SK-N-SH treated with all-trans-retinoic acid at 6 μM for 48 hours (cell line): ENCODE measurements around the gene HYPK.

Experiments
- ATAC-seq: fragments of 200-7000 bp; cut with Tn5 transposase; 3 replicates; pipeline ENCODE4 v1.9.1; 2020; ENCODE audit warnings: mild to moderate bottlenecking, moderate library complexity
- ARNTL ChIP-seq: fragments of 450-650 bp; formaldehyde crosslinking; IDR thresholded peaks from 2 replicates; pipeline ENCODE4 v1.5.0; 2020; ENCODE audit warnings: low read depth, mild to moderate bottlenecking, moderate library complexity, borderline replicate concordance
- CREB5 ChIP-seq: fragments of 250-450 bp; sonication (Bioruptor Pico); IDR thresholded peaks from 2 replicates; pipeline ENCODE4 v1.5.1; 2020; ENCODE audit warnings: low read depth, mild to moderate bottlenecking, moderate library complexity
- CSDC2 ChIP-seq: fragments of 250-450 bp; sonication (Bioruptor Pico); IDR thresholded peaks from 2 replicates; pipeline ENCODE4 v1.5.0; 2020; ENCODE audit warnings: mild to moderate bottlenecking, moderate library complexity
- GLIS3 ChIP-seq: fragments of 250-450 bp; sonication (Bioruptor Pico); IDR thresholded peaks from 2 replicates; pipeline ENCODE4 v1.5.0; 2020; ENCODE audit warnings: mild to moderate bottlenecking, moderate library complexity
- OSR1 ChIP-seq: fragments of 250-450 bp; sonication (Bioruptor Pico); IDR thresholded peaks from 2 replicates; pipeline ENCODE4 v1.8.0; 2022; ENCODE audit warnings: moderate library complexity, mild to moderate bottlenecking, inconsistent platforms
- POU6F1 ChIP-seq: fragments of 250-450 bp; sonication (Bioruptor Pico); IDR thresholded peaks from 2 replicates; pipeline ENCODE4 v1.8.0; 2021; ENCODE audit warnings: low read depth, mild to moderate bottlenecking, moderate library complexity, borderline replicate concordance
- PPARA ChIP-seq: fragments of 250-450 bp; sonication (Bioruptor Pico); IDR thresholded peaks from 2 replicates; pipeline ENCODE4 v1.5.0; 2020; ENCODE audit warnings: mild to moderate bottlenecking, borderline replicate concordance
- RARB ChIP-seq: fragments of 250-450 bp; sonication (Bioruptor Pico); IDR thresholded peaks from 2 replicates; pipeline ENCODE4 v1.8.0; 2021; ENCODE audit warnings: mild to moderate bottlenecking, moderate library complexity
- SNAI2 ChIP-seq: fragments of 250-450 bp; sonication (Bioruptor Pico); IDR thresholded peaks from 2 replicates; pipeline ENCODE4 v1.5.0; 2020; ENCODE audit warnings: mild to moderate bottlenecking, moderate library complexity
- TCF4 ChIP-seq: fragments of 250-450 bp; sonication (Bioruptor Pico); IDR thresholded peaks from 2 replicates; pipeline ENCODE4 v1.8.0; 2021; ENCODE audit warnings: mild to moderate bottlenecking, moderate library complexity, borderline replicate concordance
- ZC3H10 ChIP-seq: fragments of 250-450 bp; sonication (Bioruptor Pico); IDR thresholded peaks from 2 replicates; pipeline ENCODE4 v1.5.1; 2021; ENCODE audit warnings: mild to moderate bottlenecking, moderate library complexity
- ZFP3 ChIP-seq: fragments of 250-450 bp; sonication (Bioruptor Pico); IDR thresholded peaks from 2 replicates; pipeline ENCODE4 v1.5.0; 2020; ENCODE audit warnings: mild to moderate bottlenecking, moderate library complexity
- ZNF70 ChIP-seq: fragments of 450-650 bp; formaldehyde crosslinking; IDR thresholded peaks from 2 replicates; pipeline ENCODE4 v1.5.0; 2020; ENCODE audit warnings: mild to moderate bottlenecking, moderate library complexity
- ZNF8 ChIP-seq: fragments of 450-650 bp; formaldehyde crosslinking; IDR thresholded peaks from 2 replicates; pipeline ENCODE4 v1.5.0; 2020; ENCODE audit warnings: mild to moderate bottlenecking, moderate library complexity
- TF ChIP-seq, protein P1 (sequence below): fragments of 250-450 bp; sonication (Bioruptor Pico); IDR thresholded peaks from 2 replicates; pipeline ENCODE4 v1.8.0; 2020; ENCODE audit warnings: mild to moderate bottlenecking, moderate library complexity, borderline replicate concordance
- TF ChIP-seq, protein P2 (sequence below): fragments of 250-450 bp; sonication (Bioruptor Pico); IDR thresholded peaks from 2 replicates; pipeline ENCODE4 v1.5.0; 2020; ENCODE audit warnings: mild to moderate bottlenecking, moderate library complexity

The HYPK gene

GRCh38 chr15:43776718-43777266, 23.6 kb upstream of the HYPK start, which contains the start of gene ELL3:
ELL3 (minus strand) TSS chr15:43776966; CDS start chr15:43776901, 65 bp downstream.
- TF ChIP-seq GLIS3 (CRISPR knock-in tag) (no peak), SNAI2 (CRISPR knock-in tag) (no peak), CSDC2 (no peak), ZC3H10 (CRISPR knock-in tag) (no peak)
- ATAC-seq, result peak; percentile 74

DNA sequence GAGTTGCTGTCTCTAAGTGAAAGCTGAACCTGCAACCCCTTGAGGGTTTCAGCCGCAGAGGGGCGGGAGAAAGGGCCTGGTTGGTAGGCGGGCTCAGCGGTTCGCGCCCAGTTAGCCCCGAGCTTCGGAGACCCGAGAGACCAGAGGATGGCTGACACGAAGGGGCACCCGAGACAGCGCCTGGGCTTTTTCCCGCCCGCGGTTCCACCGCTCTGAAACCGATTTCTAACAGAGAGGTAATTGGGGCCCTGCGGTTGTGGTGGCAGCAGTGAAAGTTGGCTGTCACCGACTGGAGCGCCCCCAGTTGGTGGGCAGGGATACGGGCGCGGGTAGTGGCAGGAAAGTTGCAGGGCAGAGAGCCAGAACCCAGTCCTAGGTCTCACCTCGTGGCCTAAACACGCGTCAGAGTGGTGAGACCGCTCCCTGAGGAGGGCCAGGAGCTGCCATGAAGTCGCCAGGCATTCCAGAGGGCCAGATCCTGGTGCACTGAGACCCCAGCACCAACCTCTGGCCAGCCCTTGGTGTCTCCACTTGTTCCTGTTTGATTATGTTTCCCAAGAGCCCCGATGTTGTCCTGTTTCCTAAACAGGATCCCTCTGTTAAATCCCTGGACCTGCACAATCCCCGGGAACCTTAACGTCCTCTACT, 23.0 kb upstream of the HYPK start:
- TF ChIP-seq TCF4 (CRISPR knock-in tag) (no peak), SNAI2 (CRISPR knock-in tag) (no peak), POU6F1 (CRISPR knock-in tag) (no peak), ZNF70 (CRISPR knock-in tag) (no peak), OSR1 (CRISPR knock-in tag) (no peak), CSDC2 (no peak), PPARA (CRISPR knock-in tag) (no peak), ZNF8 (CRISPR knock-in tag) (no peak)
- TF ChIP-seq, protein P1, sequence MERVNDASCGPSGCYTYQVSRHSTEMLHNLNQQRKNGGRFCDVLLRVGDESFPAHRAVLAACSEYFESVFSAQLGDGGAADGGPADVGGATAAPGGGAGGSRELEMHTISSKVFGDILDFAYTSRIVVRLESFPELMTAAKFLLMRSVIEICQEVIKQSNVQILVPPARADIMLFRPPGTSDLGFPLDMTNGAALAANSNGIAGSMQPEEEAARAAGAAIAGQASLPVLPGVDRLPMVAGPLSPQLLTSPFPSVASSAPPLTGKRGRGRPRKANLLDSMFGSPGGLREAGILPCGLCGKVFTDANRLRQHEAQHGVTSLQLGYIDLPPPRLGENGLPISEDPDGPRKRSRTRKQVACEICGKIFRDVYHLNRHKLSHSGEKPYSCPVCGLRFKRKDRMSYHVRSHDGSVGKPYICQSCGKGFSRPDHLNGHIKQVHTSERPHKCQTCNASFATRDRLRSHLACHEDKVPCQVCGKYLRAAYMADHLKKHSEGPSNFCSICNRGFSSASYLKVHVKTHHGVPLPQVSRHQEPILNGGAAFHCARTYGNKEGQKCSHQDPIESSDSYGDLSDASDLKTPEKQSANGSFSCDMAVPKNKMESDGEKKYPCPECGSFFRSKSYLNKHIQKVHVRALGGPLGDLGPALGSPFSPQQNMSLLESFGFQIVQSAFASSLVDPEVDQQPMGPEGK (CRISPR knock-in tag), result no peak
- peak; percentile 83 for ATAC-seq

GRCh38 chr15:43779016-43779415, 21.4 kb upstream of the HYPK start:
- TF ChIP-seq, protein P2, sequence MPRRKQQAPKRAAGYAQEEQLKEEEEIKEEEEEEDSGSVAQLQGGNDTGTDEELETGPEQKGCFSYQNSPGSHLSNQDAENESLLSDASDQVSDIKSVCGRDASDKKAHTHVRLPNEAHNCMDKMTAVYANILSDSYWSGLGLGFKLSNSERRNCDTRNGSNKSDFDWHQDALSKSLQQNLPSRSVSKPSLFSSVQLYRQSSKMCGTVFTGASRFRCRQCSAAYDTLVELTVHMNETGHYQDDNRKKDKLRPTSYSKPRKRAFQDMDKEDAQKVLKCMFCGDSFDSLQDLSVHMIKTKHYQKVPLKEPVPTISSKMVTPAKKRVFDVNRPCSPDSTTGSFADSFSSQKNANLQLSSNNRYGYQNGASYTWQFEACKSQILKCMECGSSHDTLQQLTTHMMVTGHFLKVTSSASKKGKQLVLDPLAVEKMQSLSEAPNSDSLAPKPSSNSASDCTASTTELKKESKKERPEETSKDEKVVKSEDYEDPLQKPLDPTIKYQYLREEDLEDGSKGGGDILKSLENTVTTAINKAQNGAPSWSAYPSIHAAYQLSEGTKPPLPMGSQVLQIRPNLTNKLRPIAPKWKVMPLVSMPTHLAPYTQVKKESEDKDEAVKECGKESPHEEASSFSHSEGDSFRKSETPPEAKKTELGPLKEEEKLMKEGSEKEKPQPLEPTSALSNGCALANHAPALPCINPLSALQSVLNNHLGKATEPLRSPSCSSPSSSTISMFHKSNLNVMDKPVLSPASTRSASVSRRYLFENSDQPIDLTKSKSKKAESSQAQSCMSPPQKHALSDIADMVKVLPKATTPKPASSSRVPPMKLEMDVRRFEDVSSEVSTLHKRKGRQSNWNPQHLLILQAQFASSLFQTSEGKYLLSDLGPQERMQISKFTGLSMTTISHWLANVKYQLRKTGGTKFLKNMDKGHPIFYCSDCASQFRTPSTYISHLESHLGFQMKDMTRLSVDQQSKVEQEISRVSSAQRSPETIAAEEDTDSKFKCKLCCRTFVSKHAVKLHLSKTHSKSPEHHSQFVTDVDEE (CRISPR knock-in tag), result no peak
- TF ChIP-seq, protein P1 (CRISPR knock-in tag), result no peak
- no peak for TF ChIP-seq RARB (CRISPR knock-in tag)
- no peak for TF ChIP-seq ZNF8 (CRISPR knock-in tag)
- TF ChIP-seq TCF4 (CRISPR knock-in tag), result no peak
- TF ChIP-seq PPARA (CRISPR knock-in tag), result no peak
- no peak for TF ChIP-seq CREB5 (CRISPR knock-in tag)
- no peak for TF ChIP-seq ARNTL
- no peak for ATAC-seq

- no peak for ATAC-seq
- no peak for TF ChIP-seq ZFP3 (CRISPR knock-in tag)
These were observed 11.0 kb upstream of the HYPK start for GRCh38 chr15:43789409-43789808.
